Activated CD4-positive, alpha-beta T cell treated with anti-CD3 and anti-CD28 coated beads, Interleukin-2, Interleukin-4, amounts not matched to agents 100 ng/mL and 50 ng/mL, durations not matched to agents 16 hours and 8 hours (primary cell): ENCODE data around the gene OR6C68.
"Not testable (repeated sequence)": the region's sequence is repeated elsewhere in the genome, so short reads cannot be mapped to it uniquely, and the experiment has no call there.

ENCODE experiments used
- DNase-seq: peaks from one replicate; pipeline ENCODE4 v3.0.0-alpha.2; 2020; ENCODE audit warnings: low spot score

OR6C68 gene

GRCh38 chr12:55492078-55492477, at the start of gene OR6C68:
OR6C68 (plus strand) TSS chr12:55492378; CDS start chr12:55492378, 0 bp downstream.
- no peak for DNase-seq

- DNase-seq, result no peak
Measured at GRCh38 chr12:55443776-55444175, 48.4 kb upstream of the OR6C68 start, which contains the start of gene OR6C2. OR6C2 (plus strand) TSS chr12:55444076; CDS start chr12:55452214, 8,138 bp downstream.

GRCh38 chr12:55445357-55445756, 46.8 kb upstream of the OR6C68 start:
- DNase-seq, result no peak

- no peak for DNase-seq
Measured at GRCh38 chr12:55446326-55446725, 45.9 kb upstream of the OR6C68 start.

- no peak for DNase-seq
Measured at GRCh38 chr12:55448825-55449224, 43.4 kb upstream of the OR6C68 start.

- DNase-seq, result not testable (repeated sequence)
Measured at GRCh38 chr12:55464926-55465325, 27.3 kb upstream of the OR6C68 start.

- no peak for DNase-seq
Measured at GRCh38 chr12:55467836-55468235, 24.3 kb upstream of the OR6C68 start.

GRCh38 chr12:55469291-55469690, 22.9 kb upstream of the OR6C68 start:
- DNase-seq, result no peak

- DNase-seq, result no peak
Measured at GRCh38 chr12:55470088-55470829, 21.9 kb upstream of the OR6C68 start, which contains the start of gene OR6C70. OR6C70 (minus strand) TSS chr12:55470138; CDS start chr12:55470138, 0 bp downstream.

GRCh38 chr12:55472264-55472663, 19.9 kb upstream of the OR6C68 start:
- DNase-seq, result no peak

- DNase-seq, result not testable (repeated sequence)
Measured at GRCh38 chr12:55479136-55479535, 13.0 kb upstream of the OR6C68 start.

GRCh38 chr12:55484284-55484683, 7.9 kb upstream of the OR6C68 start:
- not testable (repeated sequence) for DNase-seq

- no peak for DNase-seq
Measured at GRCh38 chr12:55495490-55495889, 3.3 kb downstream of the OR6C68 start.

- DNase-seq, result no peak
Measured at GRCh38 chr12:55499231-55499630, 7.1 kb downstream of the OR6C68 start.

- DNase-seq, result no peak
Measured at GRCh38 chr12:55499810-55500252, 7.7 kb downstream of the OR6C68 start.

GRCh38 chr12:55501601-55502000, 9.4 kb downstream of the OR6C68 start:
- no peak for DNase-seq

GRCh38 chr12:55515696-55516095, 23.5 kb downstream of the OR6C68 start:
- peak; percentile 3 for DNase-seq

GRCh38 chr12:55516391-55516790, 24.2 kb downstream of the OR6C68 start:
- DNase-seq, result no peak
